ENCODE data around the gene CCBE1. TPM values are rescaled to one million over a fixed set of nuclear protein-coding genes. Genes with fewer than 3 reads are reported as not detected.

Gene CCBE1
- total RNA-seq, 4 donors from 2014 or later: 1.5 to 10.9 (median 4.6) TPM

- DNase-seq: no peak
- TF ChIP-seq POLR2A (IDR thresholded peaks at IDR 0.05): no peak
- TF ChIP-seq CTCF (IDR thresholded peaks at IDR 0.05): no peak
- H3K27ac ChIP-seq: no peak overlapping the region
- H3K36me3 ChIP-seq: no peaks in the 10 kb centered on the region
- H3K4me1 ChIP-seq: no peaks in the 10 kb centered on the region
- H3K9me3 ChIP-seq: no peaks in the 10 kb centered on the region
- H3K27me3 ChIP-seq: no peaks in the 10 kb centered on the region
- no peak overlapping the region for H3K4me3 ChIP-seq
- intact Hi-C loops (cut with DNase I; ENCODE audit: low total_unique reads): no loop called here
Observed at GRCh38 chr18:59617468-59617932, 79.7 kb downstream of the CCBE1 start.

DNA sequence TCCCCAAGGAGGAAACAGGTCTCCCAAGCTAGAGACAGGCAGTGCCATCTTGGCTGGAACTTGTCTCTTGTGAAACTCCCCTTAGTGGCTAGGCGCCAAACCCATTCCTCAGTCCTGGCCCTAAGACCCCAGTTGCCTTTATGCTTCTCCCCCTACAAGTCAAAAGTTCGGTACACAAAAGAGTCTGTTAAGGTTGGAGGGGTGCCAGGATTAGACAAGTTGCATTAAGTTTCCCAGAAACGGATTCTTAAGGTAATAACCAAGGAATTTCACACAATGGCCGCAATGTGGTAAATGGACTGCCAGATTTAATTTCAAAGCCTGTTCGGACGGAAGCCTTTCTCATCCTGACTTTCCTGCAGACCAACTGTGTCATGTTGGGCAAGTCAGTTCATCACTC lies 80.7 kb downstream of the CCBE1 start:
- TF ChIP-seq POLR2A (IDR thresholded peaks at IDR 0.05) (no peak), CTCF (IDR thresholded peaks at IDR 0.05) (no peak)
- Histone ChIP-seq H3K9me3 (no peaks in the 10 kb centered on the region), H3K27me3 (no peaks in the 10 kb centered on the region), H3K4me1 (no peaks in the 10 kb centered on the region), H3K4me3 (no peak overlapping the region), H3K36me3 (no peaks in the 10 kb centered on the region), H3K27ac (no peak overlapping the region)
- no peak for DNase-seq
- intact Hi-C loops (cut with DNase I; ENCODE audit: low total_unique reads): no loop called here

DNA sequence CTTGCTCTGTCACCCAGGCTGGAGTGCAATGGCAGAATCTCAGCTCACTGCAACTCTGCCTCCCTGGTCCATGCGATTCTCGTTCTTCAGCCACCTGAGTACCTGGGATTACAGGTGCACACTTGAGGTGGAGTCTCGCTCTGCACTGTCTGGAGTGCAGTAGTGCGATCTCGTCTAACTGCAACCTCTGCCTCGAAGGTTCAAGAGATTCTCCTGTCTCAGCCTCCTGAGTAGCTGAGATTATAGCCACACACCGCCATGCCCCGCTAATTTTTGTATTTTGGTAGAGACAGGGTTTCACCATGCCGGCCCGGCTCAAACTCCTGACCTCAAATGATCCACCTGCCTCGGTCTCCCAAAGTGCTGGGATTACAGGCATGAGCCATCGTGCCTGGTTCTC lies 83.3 kb downstream of the CCBE1 start:
- DNase-seq: no peak
- Histone ChIP-seq H3K27me3 (no peaks in the 10 kb centered on the region), H3K9me3 (no peaks in the 10 kb centered on the region), H3K4me3 (no peak overlapping the region), H3K4me1 (no peaks in the 10 kb centered on the region), H3K36me3 (no peaks in the 10 kb centered on the region), H3K27ac (no peak overlapping the region)
- TF ChIP-seq CTCF (IDR thresholded peaks at IDR 0.05) (no peak), POLR2A (IDR thresholded peaks at IDR 0.05) (no peak)
- intact Hi-C loops (cut with DNase I; ENCODE audit: low total_unique reads): no loop called here

DNA sequence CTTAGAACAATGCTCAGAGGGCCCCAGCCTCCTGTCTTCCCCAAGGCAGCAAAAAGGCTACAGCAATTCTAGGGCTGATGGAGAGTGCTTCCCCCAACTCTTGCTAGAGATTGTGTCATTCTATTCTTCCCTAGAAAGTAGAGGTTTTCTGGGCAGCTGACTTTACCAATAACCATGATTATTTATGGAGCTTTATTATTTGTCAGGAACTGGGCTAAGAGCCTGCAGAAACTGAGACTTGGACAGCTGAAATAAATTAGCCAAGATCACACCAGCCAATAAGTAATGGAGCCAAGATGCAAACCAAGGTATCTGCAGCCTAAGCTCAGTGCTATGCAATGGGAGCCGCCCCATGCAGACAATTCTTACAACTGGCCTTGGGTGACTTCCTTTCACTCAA lies 84.8 kb downstream of the CCBE1 start:
- Histone ChIP-seq H3K4me1 (no peaks in the 10 kb centered on the region), H3K4me3 (no peak overlapping the region), H3K27me3 (no peaks in the 10 kb centered on the region), H3K9me3 (no peaks in the 10 kb centered on the region), H3K27ac (no peak overlapping the region), H3K36me3 (no peaks in the 10 kb centered on the region)
- peak; percentile 33 to 51 for DNase-seq
- intact Hi-C loops (cut with DNase I; ENCODE audit: low total_unique reads): no loop called here
- TF ChIP-seq POLR2A (IDR thresholded peaks at IDR 0.05): no peak
- TF ChIP-seq CTCF (IDR thresholded peaks at IDR 0.05): no peak

DNA sequence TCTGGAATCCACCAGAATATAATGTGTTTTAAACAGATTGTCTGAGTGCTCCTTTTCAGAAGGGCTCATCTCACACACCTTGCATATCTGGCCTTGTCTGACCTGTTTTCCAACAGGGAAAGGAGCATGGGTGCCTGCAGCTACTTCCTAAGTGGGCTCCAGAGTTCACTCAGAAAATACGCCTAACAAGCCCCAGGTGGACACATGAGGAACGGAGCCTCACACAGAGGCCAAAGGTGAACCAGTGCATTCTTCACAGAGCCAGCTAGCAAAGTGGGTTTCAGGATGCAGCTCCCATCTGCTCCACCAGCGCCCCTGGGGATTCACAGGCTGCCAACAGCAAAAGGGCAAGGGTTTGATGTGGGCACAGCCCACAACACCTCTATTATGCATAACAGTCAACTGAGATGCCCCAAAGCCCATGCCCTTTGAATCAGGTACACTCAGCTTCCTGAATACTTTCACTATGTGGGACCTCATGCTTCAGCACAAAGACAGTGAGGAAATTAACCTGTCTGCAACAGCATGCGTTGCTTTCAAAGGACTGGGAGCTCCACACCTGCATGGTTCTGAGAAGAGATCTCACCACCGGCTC lies 86.6 kb downstream of the CCBE1 start:
- intact Hi-C loops (cut with DNase I; ENCODE audit: low total_unique reads): no loop called here
- TF ChIP-seq POLR2A (IDR thresholded peaks at IDR 0.05): no peak
- no peak for TF ChIP-seq CTCF (IDR thresholded peaks at IDR 0.05)
- no peaks in the 10 kb centered on the region for H3K36me3 ChIP-seq
- H3K9me3 ChIP-seq: no peaks in the 10 kb centered on the region
- H3K27me3 ChIP-seq: no peaks in the 10 kb centered on the region
- H3K4me3 ChIP-seq: no peak overlapping the region
- DNase-seq: no peak
- H3K27ac ChIP-seq: no peak overlapping the region
- no peaks in the 10 kb centered on the region for H3K4me1 ChIP-seq

Data from uterus (tissue), 4 donors.